GM12892 (cell line): ENCODE data around the gene TMEM273.

Experiments used
- POLR2A ChIP-seq: IDR thresholded peaks from 2 replicates; pipeline ENCODE4 v1.6.1; 2011; ENCODE audit warnings: low read depth, low read length, control low read depth
- POLR2AphosphoS5 ChIP-seq: IDR thresholded peaks from 2 replicates; pipeline ENCODE4 v1.6.1; 2011; ENCODE audit warnings: low read depth, low read length, control low read depth

GRCh38 chr10:49202266-49202665, 14.1 kb upstream of the TMEM273 start:
- TF ChIP-seq POLR2A (no peak), POLR2AphosphoS5 (no peak)
